ENCODE measurements around the gene C1orf87.

Gene C1orf87, protein sequence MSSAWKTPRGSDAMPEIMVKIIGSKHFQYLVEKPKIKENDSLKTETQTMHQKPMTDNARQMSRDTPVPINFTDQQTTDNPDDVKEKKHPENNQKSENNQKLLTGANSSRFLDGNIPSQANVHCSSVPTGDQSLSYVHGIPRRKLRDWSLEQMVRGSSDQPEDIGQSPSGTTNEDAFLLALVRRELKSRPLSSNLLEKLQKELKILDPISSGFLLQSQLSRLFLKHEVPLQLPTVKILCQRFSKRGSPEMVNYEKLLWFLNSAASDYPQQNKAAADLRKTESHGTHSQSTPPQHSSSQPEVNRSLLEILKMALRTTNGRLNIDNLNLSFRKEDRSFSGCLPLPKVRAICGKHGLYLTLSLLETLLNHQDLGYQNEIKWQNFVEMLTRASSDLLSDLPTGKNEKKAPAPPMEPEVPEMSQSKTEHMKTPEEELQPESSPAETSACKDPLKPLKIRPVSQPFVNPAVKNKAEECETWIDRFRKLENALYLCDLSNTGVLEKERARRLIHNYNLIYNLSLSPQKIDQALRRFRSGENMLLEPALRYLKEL

DNA sequence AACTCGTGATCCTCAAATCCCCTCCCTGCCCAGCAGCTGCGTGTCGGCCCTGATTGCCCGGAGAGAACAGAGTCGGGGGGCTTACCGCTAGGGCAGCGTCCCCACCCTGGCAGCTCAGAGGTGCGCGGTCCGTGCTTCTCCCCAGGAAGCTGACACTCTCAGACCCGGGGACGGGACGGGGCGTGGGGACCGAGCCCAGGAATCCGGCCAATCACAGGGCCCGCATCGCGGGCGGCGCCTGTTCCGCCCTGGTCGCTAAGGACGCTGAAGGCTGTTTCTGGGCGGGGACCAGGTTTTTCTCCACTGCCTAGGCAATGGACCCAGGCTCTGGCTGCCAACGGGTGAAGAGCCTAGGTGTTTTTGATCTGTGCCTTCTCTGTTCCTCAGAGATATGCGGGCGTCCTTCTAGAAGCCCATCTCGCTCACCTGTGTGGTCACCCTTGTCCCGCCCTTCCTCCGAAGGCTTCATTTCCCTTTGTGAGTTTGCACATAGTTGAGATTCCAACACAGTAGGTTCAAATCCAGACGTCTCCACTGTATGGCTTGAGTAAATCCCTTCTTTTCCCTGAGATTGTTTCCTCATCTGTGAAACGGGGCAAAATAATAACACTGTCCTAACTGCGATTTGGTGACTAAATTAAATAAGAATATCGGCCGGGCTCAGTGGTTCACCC, at the start of gene C1orf87:
C1orf87 (minus strand) TSS at position 166 of the 674 bp plus-strand sequence. CDS start 1,127 bp downstream, outside the sequence.
- in situ Hi-C loops (cut with HindIII; ENCODE audit: low sequenced_read_pairs): no loop called here

DNA sequence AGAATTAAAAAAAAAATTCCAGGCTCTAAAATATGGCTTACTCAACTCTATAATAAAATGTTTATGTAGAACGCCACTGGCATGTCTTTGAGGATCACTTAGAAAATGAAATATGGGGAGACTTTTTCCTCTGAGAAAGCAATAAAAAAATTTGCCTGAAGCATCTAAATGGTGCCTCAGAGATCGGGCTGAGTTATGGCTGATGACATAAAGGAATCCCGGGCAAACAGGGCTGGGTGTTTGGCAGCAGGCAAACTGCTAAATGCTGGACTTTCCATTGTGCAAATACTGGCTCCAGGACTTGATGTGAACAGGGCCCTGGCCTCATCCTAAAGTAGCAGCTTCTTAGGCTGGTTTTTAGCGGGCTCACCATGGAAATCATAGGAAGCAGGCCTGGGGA, 44.5 kb upstream of the C1orf87 start:
- in situ Hi-C loops (cut with HindIII; ENCODE audit: low sequenced_read_pairs): no loop called here

DNA sequence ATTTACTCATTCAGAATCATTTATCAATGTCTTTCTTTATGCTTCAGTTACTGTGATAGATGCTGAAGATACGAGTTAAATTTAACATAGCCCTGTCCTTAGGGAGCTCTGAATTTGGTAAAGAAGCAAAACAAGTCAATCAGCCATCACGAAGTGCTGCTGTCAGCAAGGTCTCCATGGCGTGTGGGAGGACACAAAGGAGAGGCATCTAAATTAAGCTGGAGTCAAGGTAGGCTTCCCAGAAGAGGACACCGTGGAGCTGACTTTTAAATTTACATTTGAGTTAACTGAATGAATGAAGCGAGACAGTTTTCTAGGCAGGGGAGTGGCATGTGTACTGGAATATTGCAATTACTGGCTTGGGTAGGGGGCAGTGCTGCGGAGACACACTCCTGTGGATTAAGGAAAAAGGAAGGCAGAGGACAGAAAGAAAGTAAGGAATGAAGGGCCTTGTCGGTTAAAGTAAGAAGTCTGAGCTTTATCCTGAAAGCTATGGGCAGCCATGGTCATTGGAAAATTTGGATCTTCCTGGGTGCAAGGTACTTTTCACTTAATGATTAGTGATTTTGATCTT, 41.3 kb upstream of the C1orf87 start:
- in situ Hi-C loops (cut with HindIII; ENCODE audit: low sequenced_read_pairs): no loop called here

DNA sequence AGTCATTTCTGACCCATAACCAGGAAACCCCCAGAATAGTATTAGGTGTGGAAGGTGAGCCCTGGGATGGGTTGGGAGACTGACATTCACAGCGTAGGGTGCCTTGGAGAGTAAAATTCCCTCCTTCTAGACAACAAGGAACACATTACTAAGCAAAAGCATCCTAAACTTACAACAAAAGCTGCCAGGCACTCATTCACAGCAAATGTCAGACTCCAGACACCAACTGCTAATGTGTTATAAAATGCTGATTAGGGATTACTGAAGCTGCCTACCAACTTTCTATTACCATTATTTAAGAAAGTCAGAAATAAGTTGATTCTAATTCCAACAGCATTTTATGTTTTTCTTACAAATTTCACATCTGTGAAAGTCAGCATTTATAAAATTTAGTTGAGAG, 40.0 kb upstream of the C1orf87 start:
- in situ Hi-C loops (cut with HindIII; ENCODE audit: low sequenced_read_pairs): no loop called here

DNA sequence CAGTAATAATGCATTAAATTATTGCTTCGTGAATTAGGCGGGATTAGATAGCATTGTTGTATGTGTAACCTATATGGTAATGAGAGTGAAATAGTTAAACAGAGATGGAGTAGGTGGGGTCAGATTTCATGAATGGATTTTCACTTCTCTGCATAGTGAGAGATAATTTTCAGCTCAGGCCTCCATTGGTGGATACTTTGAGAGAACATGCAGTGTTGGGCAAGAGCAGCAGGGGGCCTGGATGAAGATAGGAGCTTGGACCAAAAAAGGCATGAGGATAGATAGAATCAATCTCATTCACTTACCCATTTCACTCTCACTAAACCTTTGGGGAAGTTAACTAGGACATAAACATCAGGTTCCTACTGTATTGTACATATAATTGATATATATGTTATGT, 39.5 kb upstream of the C1orf87 start:
- in situ Hi-C loops (cut with HindIII; ENCODE audit: low sequenced_read_pairs): no loop called here

DNA sequence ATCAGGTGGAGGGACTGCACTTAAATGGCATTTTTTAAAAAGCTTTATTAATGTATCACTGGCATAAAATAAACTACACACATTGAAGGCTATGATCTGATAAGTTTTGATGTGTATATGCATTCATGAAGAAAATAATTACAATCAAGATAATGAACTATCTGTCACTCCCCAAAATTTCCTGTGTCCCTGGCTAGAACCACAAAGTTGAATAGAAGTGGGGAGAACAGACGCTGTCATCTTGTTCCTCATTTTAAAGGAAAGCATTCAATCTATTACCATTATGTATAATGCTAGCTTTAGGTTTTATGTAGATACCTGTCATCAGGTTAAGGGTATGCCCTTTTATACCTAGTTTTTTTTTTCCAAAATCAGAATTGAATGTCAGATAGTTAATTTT, 38.1 kb upstream of the C1orf87 start:
- in situ Hi-C loops (cut with HindIII; ENCODE audit: low sequenced_read_pairs): no loop called here

DNA sequence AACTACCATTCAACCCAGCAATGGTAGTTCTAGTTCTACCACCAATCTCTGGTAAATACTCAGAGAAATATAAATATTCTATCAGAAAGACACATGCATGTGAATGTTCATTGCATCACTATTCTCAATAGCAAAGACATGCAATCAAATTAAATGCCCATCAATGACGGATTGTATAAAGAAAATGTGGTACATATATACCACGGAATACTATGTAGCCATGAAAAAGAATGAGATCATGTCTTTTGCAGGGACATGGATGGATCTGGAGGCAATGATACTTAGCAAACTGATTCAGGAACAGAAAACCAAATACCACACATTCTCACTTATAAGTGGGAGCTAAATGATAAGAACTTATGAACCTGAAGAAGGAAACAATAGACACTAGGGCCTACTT, 37.5 kb upstream of the C1orf87 start:
- in situ Hi-C loops (cut with HindIII; ENCODE audit: low sequenced_read_pairs): no loop called here

DNA sequence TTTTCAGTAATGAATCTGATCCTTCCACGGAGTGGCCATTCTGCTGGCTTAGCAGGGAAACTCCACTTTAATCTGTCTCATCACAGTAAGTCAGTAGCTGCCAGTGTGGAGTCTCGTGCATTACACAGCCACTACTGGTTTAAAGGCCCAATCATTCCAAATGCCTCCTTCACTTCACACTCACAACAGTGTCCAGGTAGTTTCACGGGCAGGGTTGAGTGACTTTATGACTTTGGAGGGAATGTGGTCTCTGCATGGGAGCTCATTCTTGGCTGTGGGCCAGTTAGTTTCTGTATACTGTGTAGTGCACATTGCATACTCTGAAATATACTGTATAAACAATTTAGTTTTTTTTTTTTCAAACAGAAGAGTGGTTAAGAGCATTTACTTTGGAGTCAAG, 34.6 kb upstream of the C1orf87 start:
- in situ Hi-C loops (cut with HindIII; ENCODE audit: low sequenced_read_pairs): no loop called here

DNA sequence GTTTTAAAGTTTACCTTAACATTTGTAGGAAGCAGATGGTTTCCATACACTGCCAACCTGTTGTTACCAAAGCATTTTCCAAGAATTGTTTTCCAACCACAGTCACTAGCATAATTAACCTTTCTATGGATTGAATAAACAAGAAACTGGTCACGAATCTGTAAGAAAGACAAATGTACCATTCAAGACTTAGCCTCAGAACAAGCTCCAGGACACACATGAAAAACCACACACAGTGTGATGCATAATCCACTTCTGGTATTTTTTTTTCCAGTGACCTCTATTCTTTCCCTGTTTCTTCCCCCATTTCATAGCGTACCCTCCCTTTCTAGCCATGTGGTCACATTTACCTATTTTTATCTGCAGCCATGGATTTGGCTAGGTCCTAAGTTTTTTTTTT, 29.6 kb upstream of the C1orf87 start:
- in situ Hi-C loops (cut with HindIII; ENCODE audit: low sequenced_read_pairs): no loop called here

DNA sequence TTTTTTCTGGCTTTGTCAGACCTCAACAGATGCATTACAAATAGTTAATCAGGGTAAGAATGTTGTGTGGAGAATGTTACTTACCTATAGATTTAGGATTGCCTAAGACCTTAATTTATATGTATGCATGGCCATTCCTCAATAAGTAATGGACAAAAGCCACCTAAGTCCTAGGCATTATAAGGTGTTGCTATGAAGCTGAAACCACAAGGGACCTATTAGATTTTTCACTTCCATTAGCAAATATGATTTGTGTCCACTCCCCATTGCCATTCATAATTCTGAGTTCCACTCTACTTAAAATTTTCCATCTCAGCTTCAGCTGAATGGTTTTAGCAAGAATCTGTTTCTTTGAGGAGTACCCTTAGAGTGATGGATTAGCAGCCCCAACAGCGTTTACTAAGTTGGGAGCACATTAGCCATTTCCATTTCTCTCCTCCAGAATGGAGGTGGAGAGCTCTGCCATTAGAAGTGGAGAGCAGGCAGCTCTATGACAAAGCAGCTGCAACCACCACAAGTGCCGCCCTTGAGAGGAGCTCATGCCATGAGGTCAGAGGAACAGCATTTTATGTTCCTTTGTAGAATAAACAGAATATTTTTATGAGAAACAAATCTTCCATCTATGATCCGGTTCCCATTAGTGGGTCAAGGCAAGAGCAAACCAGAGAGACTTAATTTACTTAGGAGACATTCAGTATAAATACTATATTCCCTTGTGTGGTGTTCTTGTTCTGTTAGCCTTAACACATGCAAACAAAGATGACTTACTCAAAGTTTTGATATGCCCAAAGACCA, 28.9 kb upstream of the C1orf87 start:
- in situ Hi-C loops (cut with HindIII; ENCODE audit: low sequenced_read_pairs): no loop called here

DNA sequence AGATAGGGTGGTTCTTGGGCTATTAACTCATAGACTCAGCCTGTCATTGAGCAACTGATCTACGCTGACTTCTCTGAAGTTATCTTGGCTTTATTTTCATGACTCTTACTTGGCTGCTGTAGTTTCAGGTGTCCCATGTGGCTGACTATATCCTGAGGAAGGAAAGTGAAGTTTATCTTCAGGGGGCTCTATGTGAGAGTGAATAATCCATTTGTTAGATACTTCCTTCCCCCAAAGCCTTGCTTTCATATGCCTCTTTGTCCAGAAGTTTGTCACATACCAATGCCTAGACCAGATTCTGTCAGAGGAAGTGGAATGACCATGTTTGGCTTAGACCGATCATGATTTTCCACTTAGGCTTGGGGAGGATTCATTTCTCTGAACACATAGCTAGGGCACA, 27.9 kb upstream of the C1orf87 start:
- in situ Hi-C loops (cut with HindIII; ENCODE audit: low sequenced_read_pairs): no loop called here

DNA sequence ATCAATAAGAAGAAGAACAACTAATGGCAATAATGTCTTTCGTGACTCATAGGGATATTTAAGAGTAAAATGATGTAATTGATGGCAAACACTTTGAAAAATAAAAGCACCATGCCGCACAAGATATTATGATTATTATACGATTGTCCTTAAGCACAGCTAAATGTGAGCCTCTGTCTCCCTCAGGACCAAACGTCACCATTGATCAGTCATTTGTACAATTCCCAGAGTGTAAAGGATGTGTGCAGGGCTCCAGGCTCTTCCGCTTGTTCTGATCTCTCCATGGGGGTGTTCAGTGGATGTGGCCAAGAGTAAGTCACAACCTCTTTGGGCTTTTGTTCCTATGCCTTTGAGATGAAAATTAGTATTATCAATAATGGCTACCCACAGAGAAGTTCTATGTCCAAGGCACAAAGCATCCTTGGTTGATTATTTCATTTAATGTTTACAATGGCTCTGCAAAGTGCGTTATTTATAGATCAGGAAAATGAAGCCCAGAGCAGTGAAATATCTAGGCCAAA, 17.7 kb upstream of the C1orf87 start:
- in situ Hi-C loops (cut with HindIII; ENCODE audit: low sequenced_read_pairs): no loop called here

DNA sequence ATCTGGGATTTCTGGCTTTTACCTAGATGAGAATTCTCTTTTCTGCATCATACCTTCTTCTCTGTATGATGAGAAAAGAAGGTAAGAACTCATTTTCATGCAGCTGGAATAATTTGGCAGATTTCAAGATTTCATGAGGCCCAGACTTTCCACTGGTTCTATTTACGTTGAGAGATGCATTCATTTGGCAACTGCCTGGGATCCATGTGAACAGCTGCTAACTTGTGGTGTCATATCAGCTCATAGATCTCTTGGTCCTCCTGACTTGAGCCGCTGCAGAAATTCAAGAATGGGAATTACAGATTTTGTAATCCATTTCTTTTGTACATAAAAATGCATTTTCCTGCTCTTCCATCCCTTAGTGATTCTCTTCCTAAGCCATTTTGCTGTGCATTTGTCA, 17.1 kb upstream of the C1orf87 start:
- in situ Hi-C loops (cut with HindIII; ENCODE audit: low sequenced_read_pairs): no loop called here

DNA sequence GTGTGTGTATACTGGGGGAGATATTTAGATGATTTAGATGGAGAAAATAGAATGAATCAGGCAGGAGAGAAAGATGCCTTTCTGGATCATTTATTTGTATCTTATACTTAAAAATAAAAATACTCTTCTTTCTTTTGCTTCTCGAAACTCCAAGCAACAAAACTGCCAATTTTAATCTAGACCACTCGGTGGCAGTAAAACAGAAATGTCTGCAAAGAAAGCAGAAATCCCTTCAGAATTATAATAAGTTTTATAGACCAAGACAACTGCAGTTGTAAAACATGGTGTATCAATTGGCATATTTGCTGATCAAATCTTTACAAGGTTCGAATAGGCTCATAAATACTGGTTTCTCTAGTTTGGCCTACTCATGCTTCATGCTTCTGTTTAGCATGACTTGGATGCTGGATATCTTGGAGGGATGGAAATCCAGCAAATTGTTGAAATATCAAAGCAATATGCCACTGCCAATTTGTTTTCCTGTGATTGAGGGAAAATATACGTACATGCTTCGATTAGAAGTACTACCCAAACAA, 15.1 kb upstream of the C1orf87 start:
- in situ Hi-C loops (cut with HindIII; ENCODE audit: low sequenced_read_pairs): no loop called here

DNA sequence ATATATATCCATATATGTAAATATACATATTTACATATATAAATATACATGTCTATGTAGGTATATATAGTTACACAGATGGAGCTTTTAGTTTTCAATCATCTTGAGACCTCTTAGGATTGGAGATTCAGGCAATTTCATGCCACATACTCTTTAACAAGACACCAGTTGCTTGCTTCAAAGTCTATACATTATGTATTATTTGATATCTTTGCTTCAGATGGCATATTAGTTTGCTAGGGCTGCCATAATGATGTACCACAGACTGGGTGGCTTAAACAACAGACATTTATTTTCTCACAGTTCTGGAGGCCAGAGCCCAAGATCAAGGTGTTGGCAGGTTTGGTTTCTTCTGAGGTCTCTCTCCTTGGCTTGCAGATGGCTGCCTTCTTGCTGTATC, 14.1 kb upstream of the C1orf87 start:
- in situ Hi-C loops (cut with HindIII; ENCODE audit: low sequenced_read_pairs): no loop called here

DNA sequence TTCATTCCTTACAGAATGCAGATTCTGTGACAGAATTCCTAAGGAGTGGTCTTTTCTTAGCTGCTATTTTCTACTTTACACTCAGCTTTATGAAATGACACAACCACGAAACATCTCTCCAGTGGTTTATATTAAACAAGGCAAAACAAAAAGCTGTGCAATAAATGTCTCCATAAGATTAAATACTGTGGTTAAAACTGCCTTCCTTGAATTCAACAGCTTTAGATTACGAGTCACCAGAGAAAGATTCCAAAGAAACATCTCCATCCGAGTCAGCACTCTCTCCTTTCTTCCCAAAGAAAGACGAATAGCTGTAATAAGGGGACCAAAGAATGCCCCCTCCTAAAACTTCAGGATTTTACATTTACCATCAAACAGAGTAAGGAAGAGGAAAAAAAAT, 4.6 kb upstream of the C1orf87 start:
- in situ Hi-C loops (cut with HindIII; ENCODE audit: low sequenced_read_pairs): no loop called here

DNA sequence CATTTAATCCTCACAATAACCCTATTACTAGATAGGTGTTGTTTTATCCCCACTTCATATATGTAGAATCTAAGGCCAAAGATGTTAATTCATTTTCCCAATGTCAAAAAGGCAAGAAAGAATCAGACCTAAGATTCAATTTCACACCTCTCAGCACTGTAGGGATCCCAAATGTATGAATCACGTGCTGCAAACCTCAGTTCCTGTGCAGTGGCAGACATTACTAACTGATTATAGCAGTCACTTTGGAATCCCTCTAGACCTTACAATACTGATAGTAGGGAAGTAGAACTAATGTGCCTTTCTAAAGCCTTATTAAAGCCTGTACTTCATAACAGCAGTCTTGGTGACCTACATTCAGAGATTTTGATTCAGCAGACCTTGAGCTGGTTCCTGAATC, 2.3 kb downstream of the C1orf87 start:
- in situ Hi-C loops (cut with HindIII; ENCODE audit: low sequenced_read_pairs): no loop called here

DNA sequence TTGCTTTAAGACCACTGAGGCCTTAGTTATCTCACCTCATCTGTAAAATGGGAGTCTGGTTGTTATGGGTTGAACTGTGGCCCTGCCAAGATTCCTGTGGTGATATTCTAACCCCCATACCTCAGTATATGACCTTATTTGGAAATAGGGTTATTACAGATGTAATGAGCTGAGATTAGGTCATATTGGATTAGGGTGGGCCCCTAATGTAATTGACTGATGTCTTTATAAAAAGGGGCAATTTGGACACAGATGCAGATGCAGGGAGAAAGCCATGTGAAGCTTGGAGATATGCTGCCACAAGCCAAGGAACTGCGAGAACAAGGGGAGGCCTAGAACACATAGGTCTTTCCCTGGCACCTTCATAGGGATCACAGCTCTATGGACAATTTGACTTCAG, 3.9 kb downstream of the C1orf87 start:
- in situ Hi-C loops (cut with HindIII; ENCODE audit: low sequenced_read_pairs): no loop called here

DNA sequence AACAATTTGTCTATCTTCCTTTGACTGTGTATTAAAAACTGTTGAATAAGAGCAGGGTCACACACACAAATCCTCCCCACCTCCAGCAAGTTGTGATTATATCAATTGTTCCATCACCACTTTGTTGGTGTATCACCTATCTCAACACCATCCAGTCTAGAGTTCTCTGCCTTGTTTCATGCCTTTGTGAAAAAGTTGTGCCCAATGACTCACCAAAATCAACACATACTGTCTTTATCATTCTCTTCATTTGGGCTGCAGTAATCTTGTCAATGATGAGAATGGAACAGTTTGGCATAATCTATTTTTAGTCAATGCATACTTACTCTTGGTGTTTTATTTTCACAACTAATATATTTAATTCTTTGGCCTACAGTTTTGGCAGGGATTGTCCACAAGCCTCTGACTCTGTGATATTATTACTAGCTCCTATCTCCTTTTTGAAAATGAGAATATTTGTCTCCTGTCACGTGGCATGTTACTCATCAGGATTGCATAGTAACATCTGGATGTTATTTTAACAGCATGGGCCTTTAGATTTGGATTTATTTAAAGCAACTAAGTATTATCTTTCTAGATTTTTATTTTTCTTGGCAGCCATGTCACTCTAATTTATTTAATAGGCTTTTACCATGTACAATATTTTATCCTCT, 5.1 kb downstream of the C1orf87 start:
- in situ Hi-C loops (cut with HindIII; ENCODE audit: low sequenced_read_pairs): no loop called here

DNA sequence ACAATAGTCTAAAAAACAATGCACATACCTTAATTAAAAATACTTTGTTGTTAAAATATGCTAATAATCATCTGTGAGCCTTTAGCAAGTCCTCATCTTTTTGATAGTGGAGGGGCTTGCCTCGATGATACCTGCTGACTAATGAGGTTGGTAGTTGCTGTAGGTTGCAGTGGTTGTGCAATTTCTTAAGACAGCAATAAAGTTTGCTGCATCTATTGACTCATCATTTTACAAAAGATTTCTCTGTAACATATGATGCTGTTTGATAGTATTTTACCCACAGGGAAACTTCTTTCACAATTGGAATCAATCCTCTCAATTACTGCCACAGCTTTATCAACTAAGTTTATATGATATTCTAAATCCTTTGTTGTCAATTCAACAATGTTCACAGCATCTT, 7.6 kb downstream of the C1orf87 start:
- in situ Hi-C loops (cut with HindIII; ENCODE audit: low sequenced_read_pairs): no loop called here
